Fibroblast of skin of left quadriceps (primary cell): Measurements from ENCODE around the gene TP53BP2.
"Not testable (repeated sequence)": the region's sequence is repeated elsewhere in the genome, so short reads cannot be mapped to it uniquely, and the experiment has no call there.

Experiments
- DNase-seq, 2 experiments: peaks; one replicate each; pipeline ENCODE4 v3.0.0-alpha.2; 2013; ENCODE audit warnings: low read depth in 2 of 2

Gene TP53BP2, protein sequence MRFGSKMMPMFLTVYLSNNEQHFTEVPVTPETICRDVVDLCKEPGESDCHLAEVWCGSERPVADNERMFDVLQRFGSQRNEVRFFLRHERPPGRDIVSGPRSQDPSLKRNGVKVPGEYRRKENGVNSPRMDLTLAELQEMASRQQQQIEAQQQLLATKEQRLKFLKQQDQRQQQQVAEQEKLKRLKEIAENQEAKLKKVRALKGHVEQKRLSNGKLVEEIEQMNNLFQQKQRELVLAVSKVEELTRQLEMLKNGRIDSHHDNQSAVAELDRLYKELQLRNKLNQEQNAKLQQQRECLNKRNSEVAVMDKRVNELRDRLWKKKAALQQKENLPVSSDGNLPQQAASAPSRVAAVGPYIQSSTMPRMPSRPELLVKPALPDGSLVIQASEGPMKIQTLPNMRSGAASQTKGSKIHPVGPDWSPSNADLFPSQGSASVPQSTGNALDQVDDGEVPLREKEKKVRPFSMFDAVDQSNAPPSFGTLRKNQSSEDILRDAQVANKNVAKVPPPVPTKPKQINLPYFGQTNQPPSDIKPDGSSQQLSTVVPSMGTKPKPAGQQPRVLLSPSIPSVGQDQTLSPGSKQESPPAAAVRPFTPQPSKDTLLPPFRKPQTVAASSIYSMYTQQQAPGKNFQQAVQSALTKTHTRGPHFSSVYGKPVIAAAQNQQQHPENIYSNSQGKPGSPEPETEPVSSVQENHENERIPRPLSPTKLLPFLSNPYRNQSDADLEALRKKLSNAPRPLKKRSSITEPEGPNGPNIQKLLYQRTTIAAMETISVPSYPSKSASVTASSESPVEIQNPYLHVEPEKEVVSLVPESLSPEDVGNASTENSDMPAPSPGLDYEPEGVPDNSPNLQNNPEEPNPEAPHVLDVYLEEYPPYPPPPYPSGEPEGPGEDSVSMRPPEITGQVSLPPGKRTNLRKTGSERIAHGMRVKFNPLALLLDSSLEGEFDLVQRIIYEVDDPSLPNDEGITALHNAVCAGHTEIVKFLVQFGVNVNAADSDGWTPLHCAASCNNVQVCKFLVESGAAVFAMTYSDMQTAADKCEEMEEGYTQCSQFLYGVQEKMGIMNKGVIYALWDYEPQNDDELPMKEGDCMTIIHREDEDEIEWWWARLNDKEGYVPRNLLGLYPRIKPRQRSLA

DNA sequence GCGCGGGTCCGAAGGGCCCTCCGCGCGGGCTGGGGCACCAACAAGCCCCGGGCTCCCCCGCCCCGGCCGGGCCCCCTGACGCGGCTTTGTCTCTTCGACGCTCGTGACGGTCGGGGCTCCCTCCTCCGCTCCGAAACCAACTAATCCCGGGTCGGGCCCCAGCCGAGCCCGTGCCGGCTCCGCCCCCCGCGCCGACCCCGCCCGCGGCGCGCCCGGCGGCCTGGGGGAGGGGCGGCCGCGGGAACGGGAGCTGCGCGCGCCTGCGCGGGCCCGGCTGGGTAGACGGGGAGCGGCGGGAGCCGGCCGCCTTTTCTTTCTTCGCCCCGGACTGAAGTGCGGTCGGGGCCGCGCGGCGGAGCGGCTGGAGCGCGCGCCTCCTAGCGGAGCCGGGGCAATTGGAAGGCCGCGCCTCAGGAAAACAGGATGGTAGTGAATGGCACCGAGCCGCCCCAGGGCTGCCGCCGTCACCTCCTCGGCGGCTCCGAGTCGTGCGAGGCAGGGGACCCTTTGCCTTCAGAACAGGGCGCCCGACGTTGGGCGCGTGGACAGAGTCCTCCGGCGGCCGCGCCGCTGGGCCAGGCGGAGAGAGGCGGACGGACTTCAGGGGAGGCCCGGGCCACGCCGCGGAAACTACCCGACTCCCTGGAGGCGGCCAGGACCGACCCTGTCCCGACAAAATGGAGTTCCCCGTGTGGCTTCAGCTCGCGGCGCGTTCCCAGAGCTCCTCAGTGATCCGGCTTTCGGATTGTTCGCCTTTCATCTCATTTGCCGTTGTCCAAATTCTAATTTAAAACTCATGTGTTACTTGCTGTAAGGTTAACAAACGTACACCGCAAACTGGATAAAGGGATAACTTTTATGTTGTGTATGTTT is at the start of gene TP53BP2:
TP53BP2 (minus strand) TSS at position 138 of the 873 bp plus-strand sequence. CDS start 267 bp downstream, outside the sequence.
- DNase-seq, result peak; percentile 78 to 81

GRCh38 chr1:223890494-223890893 is 44.7 kb upstream of the TP53BP2 start:
- DNase-seq, result not testable (repeated sequence)

GRCh38 chr1:223889319-223889718 is 43.6 kb upstream of the TP53BP2 start:
- DNase-seq, result not testable (repeated sequence)

DNA sequence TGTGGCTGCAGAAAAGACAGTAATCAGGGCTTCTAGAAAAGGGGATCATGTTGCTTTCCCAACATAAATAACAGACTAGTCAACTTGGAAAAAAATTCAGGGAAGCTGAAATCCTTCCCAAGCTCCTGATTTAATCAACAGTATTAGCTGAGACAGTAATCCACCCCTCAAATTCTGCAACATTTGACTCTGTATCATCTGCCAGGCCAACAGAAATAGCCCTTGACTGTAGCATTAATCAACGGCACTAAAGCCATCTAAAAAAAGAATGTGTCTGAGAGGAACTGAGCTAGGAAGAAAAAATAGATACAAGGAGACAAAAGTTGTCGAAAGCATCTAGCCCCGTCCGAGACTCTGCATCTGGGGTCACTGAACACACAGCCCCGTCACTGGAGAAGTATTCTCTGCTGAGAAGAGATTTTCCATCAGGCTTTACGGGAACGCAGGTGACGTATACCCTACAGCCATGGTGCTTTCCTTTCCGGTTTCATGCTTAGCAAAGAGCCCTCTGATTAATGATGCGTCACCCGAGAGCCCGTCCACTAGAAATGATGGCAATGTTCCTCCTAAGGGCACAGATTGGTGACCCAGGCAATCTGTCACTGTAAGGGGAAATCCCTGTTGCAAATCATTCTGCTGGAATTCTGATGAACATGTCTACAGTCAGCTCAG is 42.1 kb upstream of the TP53BP2 start:
- peak; percentile 80 to 82 for DNase-seq

DNA sequence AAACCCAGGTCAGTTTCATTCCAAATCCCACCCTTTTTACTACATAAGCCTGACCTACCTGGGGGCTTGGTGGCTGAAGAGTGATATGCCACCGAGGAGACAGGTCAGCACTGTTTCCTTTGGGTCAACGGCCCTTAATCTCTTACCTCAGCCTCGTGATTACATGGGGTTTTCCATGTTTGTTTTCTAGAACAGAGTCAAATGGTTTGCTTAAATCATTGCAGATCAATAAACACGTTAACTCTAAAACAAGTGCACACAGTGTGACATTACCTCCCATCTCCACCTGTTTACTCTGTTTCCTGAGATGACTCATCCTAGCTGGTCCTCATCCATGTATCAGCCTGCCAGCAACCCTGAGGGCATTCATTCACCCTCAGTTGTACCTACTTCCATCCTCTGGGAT is 40.8 kb upstream of the TP53BP2 start:
- no peak for DNase-seq

- DNase-seq, result no peak
These were observed 39.9 kb upstream of the TP53BP2 start for GRCh38 chr1:223885614-223886013.

DNA sequence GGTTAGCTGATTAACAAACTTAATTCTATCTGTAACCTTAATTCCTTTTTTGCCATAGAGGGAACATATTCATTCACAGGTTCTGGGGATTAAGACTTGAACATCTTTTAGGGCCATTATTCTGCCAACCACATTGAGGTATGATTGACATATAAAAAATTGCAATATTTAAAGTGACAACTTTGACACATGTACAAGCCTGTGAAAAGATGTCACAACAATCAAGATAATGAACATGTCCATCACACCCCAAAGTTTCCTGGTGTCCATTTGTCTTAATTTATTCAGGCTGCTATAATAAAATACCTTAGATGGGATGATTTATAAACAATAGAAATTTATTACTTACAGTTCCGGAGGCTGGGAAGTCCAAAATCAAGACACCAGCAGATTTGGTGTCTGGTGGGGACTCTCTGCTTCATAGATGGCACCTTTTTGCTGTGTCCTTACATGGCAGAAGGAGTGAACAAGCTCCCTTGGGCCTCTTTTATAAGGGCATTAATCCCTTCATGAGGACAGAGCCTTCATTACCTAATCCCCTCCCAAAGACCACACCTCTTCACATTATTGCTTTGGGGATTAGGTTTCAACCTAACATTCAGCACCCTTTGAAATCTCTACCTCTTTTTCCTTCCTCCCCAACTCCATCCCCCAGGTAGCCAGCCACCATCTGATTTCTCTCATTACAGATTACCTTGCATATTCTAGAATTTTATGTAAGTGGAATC is 33.0 kb upstream of the TP53BP2 start:
- no peak for DNase-seq

- no peak for DNase-seq
These were observed 32.1 kb upstream of the TP53BP2 start for GRCh38 chr1:223877804-223878203.

- no peak for DNase-seq
These were observed 30.8 kb upstream of the TP53BP2 start for GRCh38 chr1:223876590-223876989.

GRCh38 chr1:223873044-223873443 is 27.3 kb upstream of the TP53BP2 start:
- DNase-seq, result no peak

DNA sequence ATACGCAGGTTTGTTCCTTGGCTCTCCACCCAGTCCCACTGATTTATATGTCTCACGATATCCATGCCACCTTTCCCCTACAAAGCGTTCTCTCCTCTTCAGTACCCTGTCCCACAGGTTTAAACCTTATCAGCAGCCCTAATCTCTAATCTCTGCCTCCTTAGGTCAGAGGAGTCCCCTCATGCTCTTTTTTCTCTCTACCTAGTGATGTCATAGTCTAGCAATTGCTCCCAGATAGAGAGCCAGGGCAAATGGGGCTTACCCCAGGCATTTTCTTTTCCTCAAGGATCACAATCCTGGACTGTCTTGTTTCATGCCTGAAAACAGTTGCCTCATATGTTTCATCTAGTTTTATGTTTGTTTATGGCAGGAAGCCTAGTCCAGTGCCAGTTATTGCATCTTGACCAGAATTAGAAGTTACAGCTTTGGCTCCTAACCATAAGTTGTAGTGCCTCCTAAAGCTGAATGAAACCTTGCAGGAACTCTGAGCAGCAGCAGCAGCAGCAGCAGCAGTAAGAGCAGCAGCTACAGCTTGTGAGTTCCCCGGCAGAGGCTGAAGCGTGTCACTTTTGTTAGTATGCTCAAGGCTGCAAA is 26.7 kb upstream of the TP53BP2 start:
- no peak for DNase-seq

DNA sequence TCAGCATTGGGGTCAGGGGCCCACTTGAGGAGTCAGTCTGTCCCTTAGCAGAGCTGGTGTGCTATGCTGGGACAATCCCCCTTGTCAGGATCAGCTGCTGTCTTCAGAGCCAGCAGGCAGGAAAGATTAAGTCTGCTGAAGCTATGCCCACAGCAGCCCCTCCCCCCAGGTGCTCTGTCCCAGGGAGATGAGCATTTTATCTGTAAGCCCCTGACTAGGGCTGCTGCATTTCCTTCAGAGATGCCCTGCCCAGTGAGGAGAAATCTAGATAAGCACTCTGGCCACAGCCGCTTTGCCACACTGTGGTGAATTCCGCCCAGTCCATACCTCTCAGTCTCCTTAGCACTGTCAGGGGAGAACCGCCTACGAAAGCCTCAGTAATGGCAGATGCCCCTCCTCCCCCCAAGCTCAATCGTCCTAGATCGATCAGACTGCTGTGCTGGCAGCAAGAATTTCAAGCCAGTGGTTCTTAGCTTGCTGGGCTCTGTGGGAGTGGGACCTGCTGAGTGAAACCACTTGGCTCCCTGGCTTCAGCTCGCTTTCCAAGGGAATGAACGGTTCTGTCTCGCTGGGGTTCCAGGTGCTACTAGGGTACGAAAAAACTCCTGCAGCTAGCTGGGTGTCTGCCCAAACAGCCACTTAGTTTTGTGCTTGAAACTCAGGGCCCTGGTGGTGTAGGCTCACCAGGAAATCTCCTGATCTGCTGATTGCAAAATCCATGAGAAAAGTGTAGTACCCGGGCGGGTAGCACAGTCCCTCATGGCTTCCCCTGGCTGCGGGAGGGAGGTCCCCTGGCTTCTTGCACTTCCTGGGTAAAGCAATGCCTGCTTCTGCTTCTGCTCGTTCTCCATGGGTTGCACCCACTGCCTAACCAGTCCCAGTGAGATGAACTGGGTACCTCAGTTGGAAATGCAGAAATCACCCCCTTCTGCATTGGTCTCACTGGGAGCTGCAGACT is 25.1 kb upstream of the TP53BP2 start:
- DNase-seq, result no peak

- DNase-seq, result not testable (repeated sequence)
These were observed 19.0 kb upstream of the TP53BP2 start for GRCh38 chr1:223864599-223865368.

- no peak for DNase-seq
These were observed 18.3 kb upstream of the TP53BP2 start for GRCh38 chr1:223864084-223864483.

GRCh38 chr1:223861904-223862303 is 16.2 kb upstream of the TP53BP2 start:
- no peak for DNase-seq

DNA sequence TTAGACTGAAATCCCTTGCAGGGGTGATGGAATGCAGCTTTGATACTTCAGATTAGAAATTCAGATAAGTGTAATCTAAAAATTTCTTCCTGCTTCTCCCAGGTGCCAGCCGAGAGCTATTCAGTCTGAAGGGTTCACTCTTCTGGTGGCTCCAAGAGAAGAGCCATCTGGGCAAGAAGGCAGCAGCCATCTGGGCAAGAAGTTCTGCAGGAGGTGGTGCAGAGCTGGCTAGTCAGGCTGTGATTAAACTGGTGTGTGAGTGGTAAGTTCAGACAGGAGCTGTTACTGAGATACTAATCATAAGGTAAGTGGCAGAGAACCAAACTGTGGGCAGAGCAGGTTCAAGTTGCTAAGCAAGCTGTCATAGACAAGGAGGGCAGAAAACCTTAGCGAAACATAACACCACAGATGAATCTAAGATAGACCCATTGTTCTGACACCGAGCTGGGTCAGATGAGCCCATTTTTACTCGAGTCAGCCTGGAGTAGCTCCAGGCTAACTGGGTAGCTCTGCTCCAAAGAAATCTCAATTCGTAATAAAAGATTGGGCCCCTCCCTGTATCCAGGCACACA is 14.4 kb upstream of the TP53BP2 start:
- DNase-seq, result no peak

DNA sequence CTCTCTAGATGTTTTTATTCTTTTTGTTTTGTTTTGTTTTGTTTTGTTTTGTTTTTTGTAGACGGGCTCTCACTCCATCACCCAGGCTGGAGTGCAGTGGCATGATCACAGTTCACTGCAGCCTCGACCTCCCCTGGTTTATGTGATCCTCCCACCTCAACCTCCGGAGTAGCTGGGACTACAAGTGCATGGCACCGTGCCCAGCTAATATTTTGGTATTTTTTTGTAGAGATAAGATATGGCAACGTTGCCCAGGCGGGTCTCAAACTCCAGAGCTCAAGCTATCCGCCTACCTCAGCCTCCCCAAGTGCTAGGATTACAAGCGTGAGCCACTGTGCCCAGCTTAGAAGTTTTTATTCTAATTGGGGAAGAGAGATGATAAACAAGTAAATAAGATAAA is 13.3 kb upstream of the TP53BP2 start:
- DNase-seq, result no peak
